Measurements from ENCODE around the gene DPEP1.
"Not testable (repeated sequence)": the region's sequence is repeated elsewhere in the genome, so short reads cannot be mapped to it uniquely, and the experiment has no call there.

DPEP1 gene

GRCh38 chr16:89583895-89584644 is 29.4 kb upstream of the DPEP1 start:
- TF ChIP-seq GATA1 (IDR thresholded peaks at IDR 0.05; ENCODE audit: low read depth, low read length): no peak
- no peak for DNase-seq

GRCh38 chr16:89584768-89585549 is 28.5 kb upstream of the DPEP1 start:
- no peak for DNase-seq
- TF ChIP-seq POLR2A (IDR thresholded peaks at IDR 0.05; ENCODE audit: low read length): no peak
- TF ChIP-seq GATA1 (IDR thresholded peaks at IDR 0.05; ENCODE audit: low read depth, low read length): no peak

GRCh38 chr16:89586218-89586617 is 27.2 kb upstream of the DPEP1 start:
- DNase-seq: no peak
- TF ChIP-seq GATA1 (IDR thresholded peaks at IDR 0.05; ENCODE audit: low read depth, low read length) (no peak), POLR2A (IDR thresholded peaks at IDR 0.05; ENCODE audit: low read length) (no peak)

- DNase-seq: peak; percentile 46 to 53
- TF ChIP-seq POLR2A (IDR thresholded peaks at IDR 0.05; ENCODE audit: low read length): no peak
- no peak for TF ChIP-seq GATA1 (IDR thresholded peaks at IDR 0.05; ENCODE audit: low read depth, low read length)
Measured at GRCh38 chr16:89586853-89587252, 26.6 kb upstream of the DPEP1 start.

GRCh38 chr16:89587676-89588075 is 25.8 kb upstream of the DPEP1 start:
- DNase-seq: not testable (repeated sequence)

GRCh38 chr16:89588413-89589109 is 24.9 kb upstream of the DPEP1 start:
- TF ChIP-seq GATA1 (IDR thresholded peaks at IDR 0.05; ENCODE audit: low read depth, low read length) (no peak), POLR2A (IDR thresholded peaks at IDR 0.05; ENCODE audit: low read length) (no peak)

GRCh38 chr16:89589241-89589926 is 24.1 kb upstream of the DPEP1 start:
- TF ChIP-seq GATA1 (IDR thresholded peaks at IDR 0.05; ENCODE audit: low read depth, low read length) (no peak), POLR2A (IDR thresholded peaks at IDR 0.05; ENCODE audit: low read length) (no peak)
- DNase-seq: no peak

More at GRCh38 chr16:89588413-89589109, 24.9 kb upstream of the DPEP1 start:
- DNase-seq: no peak

GRCh38 chr16:89593841-89594240 is 19.6 kb upstream of the DPEP1 start:
- no peak for DNase-seq
- TF ChIP-seq POLR2A (IDR thresholded peaks at IDR 0.05; ENCODE audit: low read length) (no peak), GATA1 (IDR thresholded peaks at IDR 0.05; ENCODE audit: low read depth, low read length) (no peak)

GRCh38 chr16:89595330-89596060 is 17.9 kb upstream of the DPEP1 start:
- no peak for DNase-seq
- no peak for TF ChIP-seq POLR2A (IDR thresholded peaks at IDR 0.05; ENCODE audit: low read length)

- TF ChIP-seq POLR2A (IDR thresholded peaks at IDR 0.05; ENCODE audit: low read length) (no peak), GATA1 (IDR thresholded peaks at IDR 0.05; ENCODE audit: low read depth, low read length) (no peak)
- no peak for DNase-seq
Measured at GRCh38 chr16:89596061-89596689, 17.3 kb upstream of the DPEP1 start.

GRCh38 chr16:89596957-89597649 is 16.3 kb upstream of the DPEP1 start:
- no peak for DNase-seq
- no peak for TF ChIP-seq POLR2A (IDR thresholded peaks at IDR 0.05; ENCODE audit: low read length)
- TF ChIP-seq GATA1 (IDR thresholded peaks at IDR 0.05; ENCODE audit: low read depth, low read length): no peak

GRCh38 chr16:89598199-89598598 is 15.2 kb upstream of the DPEP1 start:
- TF ChIP-seq GATA1 (IDR thresholded peaks at IDR 0.05; ENCODE audit: low read depth, low read length): no peak
- no peak for TF ChIP-seq POLR2A (IDR thresholded peaks at IDR 0.05; ENCODE audit: low read length)
- DNase-seq: peak; percentile 25 to 56

Measured in erythroblast (primary cell).